GM19035 (cell line): ENCODE measurements around the gene WDR93.

Experiments
- ATAC-seq: cut with Tn5 transposase; IDR thresholded peaks from one replicate; pipeline ENCODE4 v1.9.1; 2021; ENCODE audit not compliant: unreplicated experiment

WDR93 gene

DNA sequence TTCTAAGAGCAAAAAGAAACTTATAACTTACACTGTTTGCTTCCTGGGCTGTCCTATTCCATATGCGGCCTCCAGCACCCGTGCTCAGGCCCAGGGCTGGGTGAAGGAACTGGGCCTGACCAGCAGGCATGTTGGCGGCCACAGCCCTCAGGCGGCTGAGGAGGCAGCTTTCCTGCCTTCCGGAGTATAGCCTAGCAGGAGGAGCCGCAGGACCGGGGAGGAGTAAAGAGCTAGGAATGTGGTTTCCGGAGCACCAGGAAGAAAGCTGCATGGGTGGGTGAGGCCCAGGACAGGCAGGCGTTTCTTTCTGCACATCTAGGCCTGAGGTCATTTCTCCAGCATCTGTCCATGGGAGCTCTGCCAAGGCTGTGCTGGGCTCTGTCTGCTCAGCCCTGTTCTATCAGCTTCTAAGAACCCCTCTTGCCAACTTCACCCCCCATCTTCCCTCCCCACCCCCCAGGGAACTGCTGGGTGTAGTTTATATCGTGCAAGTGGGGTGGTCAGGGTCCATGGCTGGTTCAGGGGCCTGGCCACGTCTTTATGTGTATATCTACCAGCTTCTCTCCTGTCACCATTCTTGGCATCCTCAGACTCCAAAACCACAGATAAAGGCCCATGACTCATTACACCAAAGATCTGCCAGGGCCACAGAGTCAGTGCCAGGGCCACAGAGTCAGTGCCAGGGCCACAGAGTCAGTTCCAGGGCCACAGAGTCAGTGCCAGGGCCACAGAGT lies 27.6 kb upstream of the WDR93 start:
- no peak for ATAC-seq

DNA sequence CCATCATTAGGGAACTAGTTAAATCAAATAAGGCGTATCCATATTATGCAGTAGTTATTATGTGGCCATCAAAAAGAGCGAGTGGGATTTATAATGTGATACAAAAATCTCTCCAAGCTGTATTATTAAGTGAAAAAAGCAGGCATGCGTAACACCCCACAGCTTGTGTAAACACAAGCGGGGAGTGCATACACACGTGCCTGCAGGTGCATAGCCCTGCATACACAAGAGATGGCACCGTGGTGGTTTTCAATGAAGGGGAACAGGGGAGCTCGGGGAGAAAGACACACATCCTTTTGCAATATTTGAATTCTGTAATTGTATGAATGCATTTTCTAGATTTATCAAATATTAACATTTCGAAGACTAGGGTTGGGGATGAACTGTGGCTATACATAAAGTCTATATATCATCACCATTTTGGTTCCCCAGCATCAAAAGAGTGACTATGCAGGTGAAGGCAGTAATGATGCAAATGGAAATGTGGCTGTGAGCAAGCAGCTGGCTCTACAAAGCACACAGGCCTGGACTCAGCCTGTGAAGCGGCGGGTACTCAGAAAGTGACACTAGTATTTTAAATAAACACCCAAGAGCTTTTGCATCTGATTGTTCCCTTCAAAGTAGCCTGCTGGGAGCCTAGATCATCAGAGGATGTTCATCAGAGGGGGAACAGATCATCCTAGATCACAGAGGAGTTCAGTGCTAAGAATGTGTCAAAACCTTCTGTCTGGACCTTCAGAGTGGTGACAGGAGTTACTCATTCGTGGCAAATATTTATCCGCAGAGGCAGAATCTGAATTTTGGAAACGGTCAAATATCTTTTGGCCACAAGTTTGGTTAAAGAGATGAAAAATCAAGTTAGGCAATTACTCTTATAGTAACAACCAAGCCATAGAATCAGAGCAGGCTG lies 25.9 kb upstream of the WDR93 start:
- no peak for ATAC-seq

DNA sequence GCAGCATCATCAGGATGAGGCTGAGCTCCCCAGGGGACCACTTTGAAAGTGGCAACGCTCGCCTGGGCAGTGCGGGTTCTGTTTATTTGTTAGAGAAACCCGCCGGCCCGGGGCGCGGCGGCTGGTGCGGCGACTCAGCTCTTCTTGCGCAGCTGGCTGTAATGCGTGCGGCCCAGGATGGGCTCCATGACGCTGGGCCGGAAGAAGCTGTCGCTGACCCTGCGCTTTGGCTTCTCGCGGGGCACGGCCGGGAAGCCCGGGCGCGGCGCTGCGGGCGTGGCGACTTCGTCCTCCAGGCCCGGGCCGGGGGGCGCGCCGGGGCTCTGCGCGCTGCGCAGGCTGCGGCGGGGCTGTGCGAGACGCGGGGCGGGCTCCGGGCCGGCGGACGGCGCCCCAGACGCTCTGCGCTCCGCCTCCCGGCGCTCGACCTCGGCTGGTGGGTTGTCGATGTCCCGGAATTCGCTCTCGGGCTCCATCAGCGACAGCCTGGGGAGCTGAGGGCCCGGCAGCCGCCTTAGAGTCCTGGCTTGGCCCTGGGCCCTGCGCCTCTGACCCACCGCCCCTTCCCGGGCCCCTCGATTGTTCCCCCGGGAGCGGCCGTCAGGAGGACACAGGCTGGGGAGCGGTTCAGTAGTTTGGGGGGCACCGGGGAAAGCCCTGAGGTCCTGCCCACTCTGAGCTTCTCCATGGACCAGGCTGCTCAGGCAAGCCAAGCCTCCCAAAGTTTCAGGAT lies 25.0 kb upstream of the WDR93 start:
- ATAC-seq = peak; percentile 60

- no peak for ATAC-seq
Measured at GRCh38 chr15:89666184-89666857, 24.3 kb upstream of the WDR93 start.

GRCh38 chr15:89666858-89667705 lies 23.5 kb upstream of the WDR93 start:
- no peak for ATAC-seq

GRCh38 chr15:89667706-89667960 lies 23.0 kb upstream of the WDR93 start:
- no peak for ATAC-seq

DNA sequence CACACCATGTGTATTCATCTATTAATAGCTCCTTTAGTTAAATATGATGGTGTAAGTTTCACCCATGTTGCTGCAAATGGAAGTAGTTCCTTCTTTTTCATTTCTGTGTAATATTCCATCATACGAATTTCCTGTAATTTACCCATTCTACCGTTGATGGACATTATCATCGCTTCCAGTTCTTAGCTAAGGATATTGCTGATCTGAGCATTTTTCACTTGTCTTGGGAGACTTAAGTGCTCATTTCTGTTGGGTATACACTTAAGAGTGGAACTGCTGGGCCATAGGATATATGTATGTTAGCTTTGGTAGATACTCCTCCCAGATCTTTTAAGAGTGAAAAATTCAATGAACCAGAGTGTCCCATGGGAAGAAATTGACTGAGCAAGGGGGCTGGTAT lies 22.4 kb upstream of the WDR93 start:
- ATAC-seq = no peak

DNA sequence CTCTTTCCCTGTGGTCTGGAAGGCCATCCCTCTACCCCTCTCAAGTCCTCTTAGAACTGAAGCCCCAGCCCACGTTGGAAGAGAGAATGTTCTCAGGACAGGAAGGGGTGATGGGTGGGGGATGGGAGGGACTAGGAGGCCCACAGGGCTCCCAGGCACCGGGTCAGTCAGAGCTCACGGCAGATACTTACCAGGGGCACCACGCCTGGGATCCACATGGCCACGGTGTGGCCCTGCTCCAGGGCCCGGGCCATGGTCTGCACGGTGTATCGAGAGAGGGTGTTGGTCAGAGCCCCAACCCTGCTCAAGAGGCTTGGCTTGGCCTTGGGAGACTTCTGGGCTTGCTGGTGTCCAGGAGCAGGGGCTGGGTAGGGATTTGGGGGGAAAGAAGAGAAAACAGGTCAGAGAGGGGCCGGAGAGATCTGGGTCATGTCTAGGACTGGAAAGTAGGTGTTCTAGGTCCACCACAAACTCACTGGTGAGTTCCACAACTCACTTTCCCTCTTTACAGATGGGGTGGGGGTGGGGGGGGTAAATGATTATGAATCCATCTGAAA lies 21.2 kb upstream of the WDR93 start:
- ATAC-seq = no peak

DNA sequence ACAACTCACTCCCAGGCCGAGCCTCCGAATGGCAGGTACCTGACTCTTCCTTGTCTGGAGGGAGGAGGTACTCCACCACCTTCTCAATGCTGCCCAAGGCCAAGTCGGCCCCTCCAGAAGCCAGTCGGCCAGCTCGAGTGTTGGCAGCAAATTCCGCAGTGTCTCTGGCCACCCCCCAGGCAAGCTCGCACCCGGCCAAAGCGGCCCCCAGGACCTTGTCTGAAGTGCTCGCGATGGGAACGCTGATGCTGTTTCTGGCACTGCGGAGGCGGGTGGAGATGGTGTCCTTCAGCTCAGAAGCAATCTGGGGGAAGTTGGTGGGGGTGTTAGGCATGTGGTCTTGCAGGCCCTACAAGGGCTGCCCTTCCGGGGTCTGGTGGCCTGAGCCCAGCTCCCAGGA lies 20.7 kb upstream of the WDR93 start:
- ATAC-seq = no peak

GRCh38 chr15:89670971-89671560 lies 19.5 kb upstream of the WDR93 start:
- no peak for ATAC-seq

DNA sequence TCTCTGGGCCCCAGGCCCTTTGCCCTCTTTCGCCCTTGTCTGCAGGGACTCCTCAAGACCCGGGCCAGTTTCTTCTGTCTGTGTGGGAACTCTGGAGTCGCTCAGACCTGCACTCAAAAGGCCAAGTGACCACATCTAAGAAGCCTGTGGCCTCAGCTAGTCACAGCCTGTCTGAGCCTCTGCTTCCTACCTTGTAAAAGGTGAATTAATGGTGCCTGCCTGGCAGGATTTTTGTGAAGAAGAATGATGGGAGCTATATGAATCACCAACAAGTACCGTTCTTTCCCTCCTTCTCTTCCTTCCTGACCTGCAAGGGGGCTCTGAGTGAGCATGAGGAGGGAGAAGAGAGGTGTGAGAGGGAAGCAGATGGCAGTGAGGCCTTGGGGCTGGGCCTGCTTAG lies 18.9 kb upstream of the WDR93 start:
- no peak for ATAC-seq

GRCh38 chr15:89672221-89673164 lies 18.1 kb upstream of the WDR93 start:
- no peak for ATAC-seq

- no peak for ATAC-seq
Measured at GRCh38 chr15:89673165-89673512, 17.5 kb upstream of the WDR93 start.

GRCh38 chr15:89674526-89674925 lies 16.1 kb upstream of the WDR93 start:
- ATAC-seq = no peak

GRCh38 chr15:89675606-89676005 lies 15.0 kb upstream of the WDR93 start:
- no peak for ATAC-seq

GRCh38 chr15:89677381-89677780 lies 13.2 kb upstream of the WDR93 start:
- no peak for ATAC-seq

- no peak for ATAC-seq
Measured at GRCh38 chr15:89679212-89679611, 11.4 kb upstream of the WDR93 start, which contains the start of gene PLIN1. TSS of gene PLIN1 (minus strand) at chr15:89679367. CDS start at chr15:89677489, 1,878 bp downstream.

DNA sequence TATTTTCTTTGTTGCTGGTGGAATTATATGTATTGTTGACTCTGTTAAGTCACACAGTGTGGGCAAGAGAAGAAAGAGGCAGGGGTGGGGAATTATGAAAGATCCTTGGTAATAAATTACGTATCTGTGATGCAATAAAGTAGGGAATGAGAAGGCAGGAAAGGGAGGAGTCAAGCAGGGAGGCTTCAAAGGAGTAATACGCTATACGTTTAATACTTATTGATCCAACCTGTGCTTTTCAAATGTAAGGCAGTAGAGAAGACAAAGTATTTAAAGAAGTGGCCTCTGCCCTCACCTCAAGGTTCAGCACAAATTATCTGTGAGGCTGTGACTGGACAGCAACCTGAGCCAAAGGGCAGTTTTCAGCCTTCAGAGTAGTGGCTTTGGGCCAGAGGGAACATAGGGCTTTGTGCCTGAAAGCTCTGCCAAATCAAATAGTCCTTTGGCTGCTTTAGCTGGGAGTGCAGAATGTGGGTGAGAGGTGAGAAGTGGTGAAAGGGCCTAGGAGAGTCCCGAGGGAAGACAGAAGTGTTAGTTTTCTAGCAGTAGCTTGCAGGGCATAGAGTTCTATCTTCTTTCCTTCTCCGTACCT lies 10.2 kb upstream of the WDR93 start:
- ATAC-seq = no peak
